AG09319 (cell line): Measurements from ENCODE around the gene LIF.
A peak's percentile ranks its signal among the peaks of the same experiment; 100 is the strongest.

Source experiments
- DNase-seq: peaks from one replicate; pipeline ENCODE4 v3.0.0-alpha.2; 2010; ENCODE audit warnings: low read depth; ENCODE audit errors: extremely low read depth
- TF ChIP-seq, protein P1 (sequence below): IDR thresholded peaks from 2 replicates; pipeline ENCODE4 v1.5.1; 2011; ENCODE audit warnings: low read depth, mild to moderate bottlenecking, inconsistent platforms, low read length, moderate library complexity

Gene LIF

DNA sequence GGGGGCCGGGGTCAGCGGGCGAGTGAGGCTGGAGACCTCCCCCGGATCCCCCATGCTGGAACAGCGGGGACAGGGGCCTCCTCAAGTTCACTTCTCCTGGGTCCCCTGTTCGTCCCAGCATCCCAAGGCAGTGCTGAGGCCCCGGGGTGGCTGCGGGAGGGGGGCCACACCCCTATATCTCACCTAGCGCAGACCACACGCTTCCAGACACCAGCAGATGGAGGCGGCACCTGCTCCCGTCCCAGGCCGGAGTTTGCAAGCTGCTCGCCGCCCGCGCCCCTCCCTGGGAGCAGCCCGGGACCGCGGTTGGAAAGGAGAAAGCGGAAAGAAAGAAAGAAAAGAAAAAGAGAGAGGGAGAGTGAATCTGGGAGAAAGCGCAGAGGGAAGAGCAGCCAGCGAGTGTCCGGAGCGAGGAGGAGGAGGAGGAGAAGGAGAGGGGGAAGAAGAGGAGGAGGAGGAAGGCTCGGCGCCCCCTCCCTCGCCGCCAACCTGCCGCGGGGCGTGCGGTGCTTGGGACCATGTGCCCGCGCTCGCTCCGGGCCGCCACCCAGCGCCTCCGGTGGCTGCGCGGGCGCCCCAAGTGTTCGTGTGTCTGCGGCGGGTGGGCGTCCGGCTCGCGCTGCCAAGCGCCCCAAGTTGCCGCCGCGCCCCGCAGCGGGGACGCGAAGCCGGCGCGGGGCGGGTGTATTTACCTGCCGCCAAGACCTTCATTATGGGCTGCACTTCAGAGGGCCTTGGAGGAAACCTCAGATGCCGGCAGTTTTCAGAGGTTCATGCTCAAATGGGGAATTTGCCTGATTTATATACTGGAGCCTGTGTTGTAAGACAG lies at the start of gene LIF:
Gene LIF, minus strand, starts transcription at position 775 of the 829 bp plus-strand sequence. Its CDS starts 64 bp downstream, at position 711.
- no peak for DNase-seq
- TF ChIP-seq, protein P1, sequence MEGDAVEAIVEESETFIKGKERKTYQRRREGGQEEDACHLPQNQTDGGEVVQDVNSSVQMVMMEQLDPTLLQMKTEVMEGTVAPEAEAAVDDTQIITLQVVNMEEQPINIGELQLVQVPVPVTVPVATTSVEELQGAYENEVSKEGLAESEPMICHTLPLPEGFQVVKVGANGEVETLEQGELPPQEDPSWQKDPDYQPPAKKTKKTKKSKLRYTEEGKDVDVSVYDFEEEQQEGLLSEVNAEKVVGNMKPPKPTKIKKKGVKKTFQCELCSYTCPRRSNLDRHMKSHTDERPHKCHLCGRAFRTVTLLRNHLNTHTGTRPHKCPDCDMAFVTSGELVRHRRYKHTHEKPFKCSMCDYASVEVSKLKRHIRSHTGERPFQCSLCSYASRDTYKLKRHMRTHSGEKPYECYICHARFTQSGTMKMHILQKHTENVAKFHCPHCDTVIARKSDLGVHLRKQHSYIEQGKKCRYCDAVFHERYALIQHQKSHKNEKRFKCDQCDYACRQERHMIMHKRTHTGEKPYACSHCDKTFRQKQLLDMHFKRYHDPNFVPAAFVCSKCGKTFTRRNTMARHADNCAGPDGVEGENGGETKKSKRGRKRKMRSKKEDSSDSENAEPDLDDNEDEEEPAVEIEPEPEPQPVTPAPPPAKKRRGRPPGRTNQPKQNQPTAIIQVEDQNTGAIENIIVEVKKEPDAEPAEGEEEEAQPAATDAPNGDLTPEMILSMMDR: peak; percentile 8

GRCh38 chr22:30296324-30296723 lies 49.8 kb upstream of the LIF start:
- DNase-seq: no peak
- TF ChIP-seq, protein P1: no peak

DNA sequence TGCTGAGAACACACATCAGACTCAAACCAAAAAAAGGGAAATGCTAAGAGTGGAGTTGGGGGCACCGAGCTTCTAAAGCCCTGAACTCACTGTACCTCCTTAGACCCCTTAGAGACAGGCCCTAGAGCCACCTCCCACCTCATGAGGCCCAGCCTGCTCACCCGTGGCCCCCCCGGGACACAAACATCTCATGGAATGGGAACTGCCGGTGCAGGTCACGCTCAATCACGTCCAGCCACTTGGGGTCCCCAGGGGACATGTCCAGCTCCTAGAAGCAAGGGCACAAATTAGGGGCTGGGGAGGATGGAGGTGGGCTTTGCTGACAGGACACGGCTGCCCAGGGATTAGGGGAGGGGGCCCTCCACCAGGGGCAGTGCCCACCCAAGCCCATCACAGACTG lies 49.0 kb upstream of the LIF start:
- TF ChIP-seq, protein P1: no peak
- no peak for DNase-seq

- DNase-seq: no peak
- TF ChIP-seq, protein P1: no peak
Observed at GRCh38 chr22:30294830-30295229, 48.3 kb upstream of the LIF start.

- DNase-seq: no peak
- TF ChIP-seq, protein P1: no peak
Observed at GRCh38 chr22:30294066-30294465, 47.5 kb upstream of the LIF start.

- DNase-seq: no peak
- TF ChIP-seq, protein P1: no peak
Observed at GRCh38 chr22:30293026-30293425, 46.5 kb upstream of the LIF start.

- no peak for DNase-seq
- TF ChIP-seq, protein P1: no peak
Observed at GRCh38 chr22:30292069-30292970, 45.8 kb upstream of the LIF start.
